SHP77 (cell line): Measurements from ENCODE around the gene ALG8.
"Not testable (repeated sequence)": the region's sequence is repeated elsewhere in the genome, so short reads cannot be mapped to it uniquely, and the experiment has no call there.

ENCODE experiments used
- DNase-seq, 2 experiments: peaks; one replicate each; lab custom pipeline; 2025; lab: John Stamatoyannopoulos, UW

The ALG8 gene

GRCh38 chr11:78139422-78140391 lies at the start of gene ALG8:
ALG8 (minus strand) TSS chr11:78139626; CDS start chr11:78139588, 38 bp downstream.
- DNase-seq = peak; percentile 97 to 98

- peak; percentile 96 to 99 for DNase-seq
These were observed 49.1 kb upstream of the ALG8 start, which contains the start of the genes KCTD21 and USP35 for GRCh38 chr11:78188286-78189173. KCTD21 (minus strand) TSS chr11:78188626; CDS start chr11:78174554, 14,072 bp downstream. USP35 (plus strand) TSS chr11:78188919; CDS start chr11:78196246, 7,327 bp downstream.

- DNase-seq = no peak
These were observed 48.2 kb upstream of the ALG8 start for GRCh38 chr11:78187366-78188285.

- no peak for DNase-seq
These were observed 41.8 kb upstream of the ALG8 start for GRCh38 chr11:78181185-78181584.

- DNase-seq = no peak
These were observed 41.3 kb upstream of the ALG8 start for GRCh38 chr11:78180751-78181150.

GRCh38 chr11:78179459-78180071 lies 40.1 kb upstream of the ALG8 start:
- DNase-seq = peak in 1 of 2 experiments; percentile 51

- no peak for DNase-seq
These were observed 37.8 kb upstream of the ALG8 start for GRCh38 chr11:78177216-78177615.

GRCh38 chr11:78176605-78177141 lies 37.2 kb upstream of the ALG8 start:
- DNase-seq = no peak

- DNase-seq = not testable (repeated sequence)
These were observed 36.4 kb upstream of the ALG8 start for GRCh38 chr11:78175862-78176261.

- no peak for DNase-seq
These were observed 32.5 kb upstream of the ALG8 start for GRCh38 chr11:78171951-78172350.

GRCh38 chr11:78170874-78171549 lies 31.6 kb upstream of the ALG8 start:
- DNase-seq = no peak

- DNase-seq = no peak
These were observed 31.0 kb upstream of the ALG8 start for GRCh38 chr11:78170413-78170812.

- no peak for DNase-seq
These were observed 29.4 kb upstream of the ALG8 start for GRCh38 chr11:78168539-78169477.

GRCh38 chr11:78166855-78167469 lies 27.5 kb upstream of the ALG8 start:
- no peak for DNase-seq

- DNase-seq = no peak
These were observed 25.0 kb upstream of the ALG8 start for GRCh38 chr11:78164471-78164870.

- DNase-seq = no peak
These were observed 24.4 kb upstream of the ALG8 start for GRCh38 chr11:78163828-78164227.

- no peak for DNase-seq
These were observed 22.5 kb upstream of the ALG8 start for GRCh38 chr11:78161962-78162371.

- no peak for DNase-seq
These were observed 21.9 kb upstream of the ALG8 start for GRCh38 chr11:78161346-78161745.
